Islet precursor cell (in vitro differentiated cells): ENCODE data around the gene ADAD2.

Source experiments
- DNase-seq: peaks from one replicate; pipeline ENCODE4 v3.0.0-alpha.2; 2018

Gene ADAD2

GRCh38 chr16:84190731-84191388, at the start of gene ADAD2:
Gene ADAD2, plus strand, starts transcription at chr16:84191157. Its CDS starts 74 bp downstream, at chr16:84191231.
- no peak for DNase-seq

DNA sequence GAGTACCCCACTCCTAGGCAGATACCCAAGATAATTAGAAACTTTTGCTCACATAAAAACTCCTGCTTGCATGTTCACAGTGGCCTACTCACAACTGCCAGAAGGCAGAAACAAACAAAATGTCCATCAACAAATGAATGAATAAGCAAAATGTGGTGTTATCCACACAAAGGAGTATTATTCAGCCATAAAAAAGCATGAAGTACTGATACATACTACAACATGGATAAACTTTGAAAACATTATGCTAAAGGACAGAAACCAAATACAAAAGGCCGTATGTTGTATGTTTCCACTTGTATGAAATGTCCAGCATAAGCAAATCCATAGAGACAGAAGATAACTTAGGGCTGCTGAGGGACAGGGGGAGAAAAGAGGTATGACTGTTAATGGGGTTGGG, 47.9 kb upstream of the ADAD2 start:
- DNase-seq = no peak

DNA sequence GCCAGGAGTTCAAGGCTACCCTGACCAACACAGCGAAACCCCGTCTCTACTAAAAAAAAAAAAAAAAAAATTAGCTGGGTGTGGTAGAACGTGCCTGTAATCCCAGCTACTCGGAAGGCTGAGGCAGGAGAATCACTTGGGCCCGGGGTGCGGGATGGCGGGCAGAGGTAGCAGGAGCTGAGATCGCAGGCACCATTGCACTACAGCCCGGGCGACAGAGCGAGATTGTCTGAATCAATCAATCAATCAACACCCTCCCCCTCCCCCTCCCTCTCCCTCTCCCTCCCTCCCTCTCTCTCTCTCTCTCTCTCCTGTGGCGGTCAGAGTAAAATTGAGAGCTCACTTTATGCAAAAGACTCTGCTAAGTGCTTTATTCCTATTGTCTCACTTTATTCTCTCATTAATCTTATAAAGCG, 47.2 kb upstream of the ADAD2 start:
- no peak for DNase-seq

- DNase-seq = no peak
Measured at GRCh38 chr16:84144209-84144858, 46.6 kb upstream of the ADAD2 start.

- DNase-seq = peak; percentile 94
Measured at GRCh38 chr16:84144859-84145639, 45.9 kb upstream of the ADAD2 start, which contains the start of the genes DNAAF1 and HSDL1. Gene DNAAF1, plus strand, starts transcription at chr16:84145308. Its CDS starts 133 bp downstream, at chr16:84145441. Gene HSDL1, minus strand, starts transcription at chr16:84145177. Its CDS starts 13,856 bp downstream, at chr16:84131321.

DNA sequence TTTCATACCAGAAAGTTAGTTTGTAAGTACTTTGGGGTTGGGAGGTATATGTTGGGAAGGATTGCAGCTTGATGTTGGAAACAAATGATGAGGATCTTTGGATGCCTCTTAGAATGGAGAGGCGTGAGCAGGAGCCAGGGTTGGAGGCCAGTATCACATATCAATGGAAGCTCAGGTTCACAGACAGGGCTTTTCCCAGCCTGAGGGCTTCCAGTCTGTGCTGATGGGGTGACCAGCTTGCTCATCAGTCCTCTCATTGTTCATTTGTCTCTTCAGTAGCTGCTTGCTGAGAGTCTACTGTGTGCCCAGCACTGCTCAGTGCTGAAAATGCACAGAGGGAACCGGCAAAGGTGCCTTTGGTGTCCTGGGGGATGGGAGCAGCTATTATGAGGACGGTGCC, 40.0 kb upstream of the ADAD2 start:
- DNase-seq = no peak

- no peak for DNase-seq
Measured at GRCh38 chr16:84153660-84154214, 37.2 kb upstream of the ADAD2 start.

- DNase-seq = no peak
Measured at GRCh38 chr16:84155226-84155625, 35.7 kb upstream of the ADAD2 start.

GRCh38 chr16:84155771-84156170, 35.2 kb upstream of the ADAD2 start:
- DNase-seq = no peak

GRCh38 chr16:84156342-84156784, 34.6 kb upstream of the ADAD2 start:
- DNase-seq = no peak

GRCh38 chr16:84159007-84159406, 31.9 kb upstream of the ADAD2 start:
- DNase-seq = no peak

DNA sequence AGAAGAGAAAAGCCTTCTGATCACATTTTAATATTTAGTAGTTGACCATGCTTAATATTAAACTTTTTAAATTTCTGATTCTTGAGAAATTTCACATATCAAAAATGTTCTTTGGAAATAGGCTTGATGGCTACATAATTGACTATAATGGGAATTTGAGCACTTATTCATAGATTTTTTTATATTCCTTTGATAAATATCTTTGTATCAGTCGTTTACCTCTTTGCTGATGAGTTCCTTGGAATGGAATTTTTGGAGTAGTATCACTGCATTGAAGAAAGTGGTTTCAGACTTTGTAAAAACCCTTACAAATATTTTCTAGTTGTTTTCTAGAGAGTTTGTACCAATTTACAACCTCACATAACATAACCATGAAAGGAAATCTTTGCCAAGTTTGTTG, 31.2 kb upstream of the ADAD2 start:
- no peak for DNase-seq

DNA sequence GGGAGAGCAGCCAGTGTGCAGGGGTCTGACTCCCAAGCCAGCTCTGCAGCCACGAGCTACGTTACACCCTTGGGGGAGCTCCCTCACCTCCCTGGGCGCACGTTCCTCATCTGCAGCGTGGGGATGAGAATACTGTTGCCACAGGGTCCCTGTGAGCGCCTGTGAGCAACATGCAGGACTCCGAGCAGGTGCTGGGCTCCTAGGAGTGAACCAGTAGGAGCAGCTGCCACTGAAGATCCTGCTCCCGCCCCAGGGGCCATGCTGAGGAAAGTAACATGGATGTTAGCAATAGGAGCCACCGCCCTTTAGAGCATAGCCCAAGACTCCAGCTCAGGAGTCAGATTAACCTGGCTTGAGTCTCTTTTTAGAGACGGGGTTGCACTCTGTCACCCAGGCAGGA, 29.9 kb upstream of the ADAD2 start:
- DNase-seq = no peak

DNA sequence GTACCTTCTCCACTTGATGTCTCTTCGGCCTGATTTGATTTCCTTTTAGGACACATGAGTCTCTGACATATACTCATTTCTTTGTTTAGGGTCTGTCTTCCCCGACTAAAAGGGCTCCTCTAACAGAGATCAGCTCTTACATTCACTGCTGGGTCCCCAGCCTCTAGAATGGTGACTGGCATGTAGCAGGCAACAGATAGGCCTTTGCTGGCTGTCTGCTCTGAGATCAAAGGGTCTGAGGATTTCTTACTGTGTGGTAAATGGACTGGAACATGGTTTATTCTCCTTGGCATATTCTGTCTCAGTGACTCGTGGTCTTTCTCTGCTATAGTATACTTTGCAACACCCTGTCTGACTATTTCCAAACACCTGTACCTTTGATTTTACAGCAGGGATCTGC, 29.2 kb upstream of the ADAD2 start:
- no peak for DNase-seq

DNA sequence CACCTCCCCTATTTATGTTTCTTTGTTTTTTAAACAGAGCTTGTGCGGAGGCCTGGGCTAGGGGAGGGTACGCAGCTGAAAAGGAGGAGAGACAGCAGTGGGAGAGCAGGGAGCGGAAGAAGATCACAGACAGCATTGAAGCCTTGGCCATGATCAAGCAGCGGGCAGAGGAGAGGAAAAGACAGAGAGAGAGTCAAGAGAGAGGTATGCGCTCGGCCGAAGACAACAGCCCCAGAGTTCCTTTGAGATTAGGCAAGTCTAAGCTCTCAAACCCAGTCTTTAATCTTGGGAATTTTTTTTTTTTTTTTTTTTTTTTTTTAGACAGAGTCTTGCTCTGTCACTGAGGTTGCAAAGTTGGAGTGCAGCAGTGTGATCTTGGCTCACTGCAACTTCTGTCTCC, 25.2 kb upstream of the ADAD2 start:
- peak; percentile 34 for DNase-seq

DNA sequence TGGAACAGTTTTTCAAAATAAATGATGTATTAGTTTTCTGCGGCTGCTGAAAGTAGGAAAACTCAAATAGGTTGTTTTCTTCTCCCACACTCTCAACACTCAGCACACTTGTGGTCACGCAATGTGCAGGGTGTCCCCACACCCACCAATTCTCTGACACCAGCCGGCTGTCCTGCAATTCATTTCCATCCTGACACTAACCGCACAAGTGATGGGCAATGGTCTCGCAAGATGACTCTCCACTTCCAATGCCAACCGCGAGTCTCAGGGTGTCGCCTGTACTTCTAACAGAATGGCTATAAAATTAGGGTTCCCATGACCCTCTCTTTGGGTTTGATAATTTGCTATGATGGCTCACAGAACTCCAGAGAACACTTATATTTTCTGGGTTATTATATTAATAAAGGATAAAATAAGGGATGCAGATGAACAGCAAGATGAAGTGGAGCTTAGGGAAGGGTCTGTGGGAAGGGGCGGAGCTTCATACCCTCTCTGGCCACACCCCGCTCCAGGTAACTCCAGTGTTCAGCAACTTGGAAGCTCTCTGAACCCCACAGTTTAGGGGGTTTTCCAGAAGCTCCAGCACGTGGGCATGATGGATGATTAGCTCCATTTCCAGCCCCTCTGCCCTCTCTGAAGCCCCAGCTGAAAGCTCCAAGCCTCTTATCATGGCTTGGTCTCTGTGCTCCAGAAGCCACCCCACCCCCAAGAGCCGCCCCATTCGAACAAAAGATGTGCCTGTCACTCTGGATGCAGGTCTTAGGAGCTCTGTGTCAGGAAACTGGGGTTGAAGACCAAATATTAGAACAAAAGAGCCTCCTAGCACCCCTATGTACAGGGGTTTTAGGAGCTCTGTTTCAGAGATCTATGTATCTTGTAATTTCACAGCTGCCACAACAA, 23.9 kb upstream of the ADAD2 start:
- DNase-seq = peak; percentile 22

DNA sequence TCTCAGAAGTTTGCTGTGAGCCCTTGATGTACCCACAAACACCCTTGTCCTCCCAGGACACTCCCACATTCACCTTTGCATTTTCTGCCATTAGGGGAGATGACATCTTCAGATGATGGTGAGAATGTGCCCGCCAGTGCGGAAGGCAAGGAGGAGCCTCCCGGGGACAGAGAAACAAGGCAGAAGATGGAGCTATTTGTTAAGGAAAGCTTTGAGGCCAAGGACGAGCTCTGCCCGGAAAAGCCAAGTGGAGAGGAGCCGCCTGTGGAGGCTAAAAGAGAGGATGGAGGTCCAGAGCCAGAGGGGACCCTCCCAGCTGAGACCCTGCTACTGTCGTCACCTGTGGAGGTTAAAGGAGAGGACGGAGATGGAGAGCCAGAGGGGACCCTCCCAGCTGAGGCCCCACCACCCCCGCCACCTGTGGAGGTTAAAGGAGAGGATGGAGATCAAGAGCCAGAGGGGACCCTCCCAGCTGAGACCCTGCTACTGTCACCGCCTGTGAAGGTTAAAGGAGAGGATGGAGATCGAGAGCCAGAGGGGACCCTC, 21.1 kb upstream of the ADAD2 start:
- peak; percentile 50 for DNase-seq

GRCh38 chr16:84174396-84174795, 16.6 kb upstream of the ADAD2 start:
- DNase-seq = no peak

- DNase-seq = peak; percentile 88
Measured at GRCh38 chr16:84175350-84176081, 15.4 kb upstream of the ADAD2 start.

GRCh38 chr16:84176192-84177053, 14.5 kb upstream of the ADAD2 start:
- DNase-seq = no peak
